Suppressor macrophage treated with lipopolysaccharide for 1 hour (primary cell): ENCODE measurements around the gene ATP13A3.

Experiments used
- DNase-seq, 3 donors: peaks; one replicate each; pipeline ENCODE4 v3.0.0-alpha.2; 2020 to 2022

The ATP13A3 gene

DNA sequence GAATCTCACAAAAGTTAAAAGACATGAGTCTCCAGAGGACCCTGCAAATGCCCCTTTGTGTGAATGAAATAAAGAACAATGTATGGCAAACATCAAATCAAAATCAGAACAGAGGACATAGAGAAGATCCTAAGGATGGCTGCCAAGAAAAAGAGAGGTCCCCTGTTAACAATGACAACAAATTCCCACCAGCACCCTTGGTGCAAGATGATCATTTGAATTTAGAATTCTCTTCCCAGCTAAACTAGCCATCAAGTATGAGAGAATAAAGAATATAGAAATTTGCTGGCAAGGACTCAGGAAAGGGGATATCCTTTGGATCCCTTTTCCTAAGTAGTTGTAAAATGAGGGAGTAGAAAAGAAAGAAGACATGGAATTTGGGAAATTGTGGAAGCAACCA is 96.0 kb downstream of the ATP13A3 start:
- no peak for DNase-seq

DNA sequence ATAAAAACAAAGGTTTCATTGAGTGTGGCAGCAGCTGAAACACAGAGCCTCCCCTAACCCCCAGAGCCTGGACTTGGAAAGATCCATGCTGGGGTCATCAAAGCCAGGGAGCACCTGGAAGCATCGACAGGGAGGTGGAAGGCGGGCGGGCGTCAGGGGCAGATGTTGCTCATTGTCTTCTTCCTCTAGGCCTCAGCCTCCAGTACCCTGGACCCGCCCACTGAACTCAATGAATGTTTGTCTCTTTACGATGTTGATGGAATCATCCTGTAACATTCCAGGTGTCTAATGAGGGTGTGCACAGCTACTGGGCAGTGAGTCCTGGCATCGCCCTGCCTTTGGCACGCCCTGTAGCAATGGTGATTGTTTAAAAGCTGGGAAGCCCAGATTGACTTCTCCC is 97.5 kb downstream of the ATP13A3 start:
- DNase-seq: no peak

DNA sequence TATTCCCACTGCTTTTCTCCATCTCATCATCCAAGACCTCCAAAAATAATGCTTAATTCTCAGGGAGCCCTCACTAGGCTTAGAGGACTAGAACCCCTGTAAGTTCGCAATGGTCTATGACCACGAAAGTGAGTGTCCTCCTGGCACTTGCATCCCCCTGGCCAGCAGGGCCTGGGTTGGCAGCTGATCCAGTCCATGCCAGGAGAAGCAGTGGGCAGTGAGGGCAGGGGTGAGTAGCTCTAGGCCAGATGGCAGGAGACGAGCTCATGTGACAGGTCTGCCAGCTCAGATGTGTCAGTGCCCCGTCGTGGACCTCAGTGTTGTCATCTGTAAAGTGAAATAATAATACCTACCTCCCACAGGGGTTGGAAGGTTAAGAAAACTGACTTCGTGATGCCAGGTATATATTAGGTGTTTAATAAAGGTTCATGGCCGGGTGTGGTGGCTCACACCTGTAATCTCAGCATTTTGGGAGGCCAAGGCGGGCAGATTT is 98.8 kb downstream of the ATP13A3 start:
- no peak for DNase-seq

DNA sequence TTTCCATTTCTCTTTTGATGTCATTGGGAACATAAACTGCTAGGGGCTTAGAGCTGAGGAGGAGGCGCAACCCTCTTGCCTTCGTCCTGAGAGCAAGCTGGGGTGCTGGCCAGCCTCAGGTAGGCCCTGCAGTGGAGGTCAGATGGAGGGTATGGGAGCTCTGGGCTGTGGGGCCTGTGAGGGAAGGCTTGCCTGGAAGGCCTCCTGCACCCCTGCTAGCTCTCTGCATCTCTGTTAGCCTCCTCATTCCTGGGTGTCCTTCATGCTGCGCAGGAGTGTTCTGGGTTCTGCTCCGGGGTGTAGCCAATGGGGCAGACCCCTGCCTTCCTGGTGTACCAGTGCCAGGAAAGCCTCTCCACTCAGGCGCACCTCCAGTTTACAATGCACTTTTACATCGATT is 99.5 kb downstream of the ATP13A3 start:
- no peak for DNase-seq

DNA sequence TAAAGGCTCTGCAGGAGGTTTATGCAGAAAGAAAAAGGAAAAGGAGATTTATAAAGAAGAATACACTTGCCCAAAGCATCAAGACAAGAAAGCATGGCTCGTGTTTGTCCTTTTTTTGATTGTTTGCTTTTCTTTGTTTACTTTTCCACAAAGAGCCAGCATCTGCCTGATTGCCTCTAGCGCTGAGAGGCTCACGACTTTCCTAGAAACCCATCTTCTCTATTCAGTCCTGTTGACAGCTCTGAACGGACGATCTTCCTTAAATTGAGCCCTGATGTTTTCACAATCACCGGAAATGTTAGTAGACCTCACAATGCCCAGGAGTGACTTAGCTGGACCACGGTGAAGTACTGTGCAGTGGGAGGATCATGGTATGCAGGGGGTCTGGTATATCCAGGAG is 100.2 kb downstream of the ATP13A3 start:
- no peak for DNase-seq

DNA sequence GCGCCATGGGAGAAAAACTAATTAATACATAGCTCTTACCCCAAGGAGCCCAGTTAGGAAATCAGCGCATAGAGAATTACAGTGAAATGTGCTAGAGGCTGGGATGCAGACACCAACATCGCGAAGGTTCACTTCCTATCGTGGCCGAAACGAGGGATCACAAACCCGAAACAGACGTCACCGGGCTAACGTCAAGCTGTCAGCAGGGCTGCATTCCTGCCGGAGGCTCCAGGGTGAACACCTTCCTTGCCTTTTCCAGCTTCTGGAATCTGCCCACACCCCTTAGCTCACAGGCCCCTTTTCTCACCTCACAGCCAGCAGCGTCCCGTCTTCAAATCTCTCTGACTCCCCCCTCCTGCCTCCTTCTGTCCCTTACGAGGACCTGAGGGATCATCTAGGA is 100.7 kb downstream of the ATP13A3 start:
- DNase-seq: no peak

DNA sequence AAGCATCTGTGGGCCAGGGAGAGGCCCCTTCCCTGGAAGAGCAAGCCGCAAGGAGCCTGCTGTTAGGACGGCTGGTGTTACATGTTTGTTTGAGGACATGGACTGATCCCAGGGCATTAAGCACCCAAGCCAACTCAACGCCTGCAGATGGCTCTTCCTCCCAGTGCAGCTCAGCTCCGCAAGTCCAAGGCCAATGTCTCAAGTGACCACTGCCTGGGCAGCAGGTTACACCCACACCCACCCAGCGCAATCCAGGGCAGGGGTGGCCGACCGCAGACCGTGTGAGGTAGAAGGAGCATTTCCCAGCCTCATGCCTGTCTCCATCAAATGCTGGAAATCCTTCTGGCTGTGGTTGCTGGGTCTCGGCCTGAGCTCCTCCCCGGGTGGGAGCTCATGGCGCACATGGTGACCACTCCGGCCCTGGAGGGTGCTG is 102.2 kb downstream of the ATP13A3 start:
- DNase-seq: no peak

DNA sequence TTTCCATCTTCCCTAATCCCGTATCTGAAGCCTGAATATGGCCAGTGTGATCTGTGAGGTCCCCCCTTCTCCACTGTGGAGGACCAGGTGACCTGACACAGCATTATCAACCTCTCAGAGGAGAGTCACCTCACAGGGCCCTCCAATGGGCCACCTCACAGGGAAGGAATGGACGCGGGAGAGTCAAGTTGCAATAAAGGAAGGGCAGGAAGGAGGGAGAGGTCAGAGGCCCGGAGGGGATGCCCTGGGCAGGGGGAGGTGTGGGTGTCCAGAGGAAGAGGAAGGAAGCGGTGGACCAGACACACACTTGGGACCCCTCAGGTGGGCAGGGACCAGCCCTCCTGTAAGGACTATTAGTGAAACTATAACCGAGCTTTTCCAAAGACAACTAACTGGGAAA is 102.6 kb downstream of the ATP13A3 start:
- no peak for DNase-seq

DNA sequence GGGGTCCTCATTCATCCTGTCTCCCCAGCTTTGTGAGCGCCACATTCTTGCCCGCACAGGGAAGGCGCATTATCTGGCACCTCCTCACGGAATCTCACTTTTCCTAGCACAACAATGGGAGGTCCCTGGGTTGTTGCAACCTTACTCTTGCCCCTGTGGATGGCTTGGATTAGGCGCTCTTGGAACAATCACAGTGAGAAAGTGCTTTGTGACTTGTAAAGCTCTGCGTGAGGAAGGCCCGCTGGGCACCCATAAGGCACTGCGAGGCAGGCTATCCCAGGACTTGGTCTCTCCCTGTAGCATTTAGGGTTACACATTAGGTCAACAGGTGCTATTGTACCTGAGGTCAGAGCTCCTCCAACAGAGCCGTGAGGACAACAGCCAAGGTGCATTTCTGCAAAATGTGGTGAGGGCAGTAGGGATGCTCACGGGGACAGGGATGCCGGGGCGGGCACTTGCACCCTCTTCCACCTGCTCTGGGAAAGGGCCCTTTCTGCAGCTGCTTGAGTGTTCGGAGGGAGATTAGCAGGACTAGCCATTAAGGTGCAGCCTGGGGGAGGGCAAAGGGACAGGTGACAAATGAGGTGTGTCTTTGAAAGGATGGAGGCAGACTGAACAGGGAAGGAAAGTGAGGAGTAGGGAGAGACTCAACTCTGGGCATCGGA is 103.4 kb downstream of the ATP13A3 start:
- DNase-seq: no peak

DNA sequence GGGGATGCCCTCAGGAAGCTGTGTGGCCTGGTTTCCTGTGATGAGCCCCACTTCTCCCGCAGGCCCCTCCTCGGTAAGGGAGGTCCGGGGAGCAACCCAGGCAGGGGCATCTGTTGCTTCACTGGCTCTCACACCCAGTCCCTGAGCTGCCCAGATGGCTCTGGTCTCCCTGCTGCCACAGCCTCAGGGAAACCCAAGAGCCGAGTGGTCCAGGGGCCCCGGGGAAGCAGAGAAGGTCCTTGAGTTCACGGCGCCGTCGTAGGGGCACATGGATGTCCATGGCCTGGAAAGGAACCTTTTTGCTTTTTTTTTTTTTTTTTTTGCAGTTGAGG is 103.9 kb downstream of the ATP13A3 start:
- DNase-seq: no peak

DNA sequence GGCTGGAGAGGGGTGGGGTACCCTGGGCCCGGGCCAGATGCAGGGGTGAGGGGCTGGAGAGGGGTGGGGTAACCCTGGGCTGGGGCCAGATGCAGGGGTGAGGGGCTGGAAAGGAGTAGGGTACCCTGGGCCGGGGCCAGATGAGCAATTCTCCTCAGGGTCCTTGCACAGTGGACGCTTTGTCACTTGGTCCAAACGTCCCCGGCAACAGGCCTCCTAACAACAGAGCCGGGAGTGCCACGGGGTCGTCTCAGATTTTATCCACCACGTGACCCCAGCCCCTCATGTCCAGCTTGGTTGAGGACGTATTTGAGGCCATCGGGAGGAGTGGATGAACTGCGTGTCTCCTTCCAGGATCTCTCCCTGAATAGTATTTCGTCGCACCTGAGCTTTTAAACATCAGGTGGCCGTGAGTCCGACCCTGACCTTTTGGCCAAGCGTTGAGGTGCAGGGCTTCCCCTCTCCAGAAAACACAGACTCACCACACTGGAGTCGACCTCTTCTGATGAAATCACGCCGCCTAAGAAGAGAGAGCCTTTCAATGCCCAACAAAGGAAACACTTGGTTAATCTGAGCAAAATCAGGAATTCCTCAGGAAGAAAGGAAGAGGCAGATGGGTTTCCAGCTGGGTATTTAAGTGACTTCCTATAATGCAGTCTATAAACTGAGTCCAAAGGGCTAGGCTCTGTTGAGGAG is 104.5 kb downstream of the ATP13A3 start:
- no peak for DNase-seq

DNA sequence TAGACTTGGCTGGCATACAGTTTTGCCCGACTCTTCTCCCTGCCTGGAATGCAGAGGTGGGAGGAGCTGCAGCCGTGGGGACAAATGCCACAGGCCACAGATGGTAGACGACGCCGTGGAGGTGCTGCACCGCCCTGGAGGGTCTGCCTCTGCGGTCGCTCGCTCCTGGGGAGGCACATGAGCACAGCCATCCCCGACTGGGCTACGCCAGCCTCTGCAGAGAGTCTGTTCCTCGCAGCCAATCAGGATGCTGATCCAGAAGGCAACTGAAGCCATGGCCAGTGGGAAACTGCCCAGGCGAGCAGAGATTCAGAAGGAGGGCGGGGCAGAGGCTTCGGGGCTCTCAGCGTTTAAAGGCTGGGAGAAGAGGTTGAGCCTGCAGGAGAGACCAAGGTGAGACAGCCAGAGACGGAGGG is 105.3 kb downstream of the ATP13A3 start:
- DNase-seq: no peak

DNA sequence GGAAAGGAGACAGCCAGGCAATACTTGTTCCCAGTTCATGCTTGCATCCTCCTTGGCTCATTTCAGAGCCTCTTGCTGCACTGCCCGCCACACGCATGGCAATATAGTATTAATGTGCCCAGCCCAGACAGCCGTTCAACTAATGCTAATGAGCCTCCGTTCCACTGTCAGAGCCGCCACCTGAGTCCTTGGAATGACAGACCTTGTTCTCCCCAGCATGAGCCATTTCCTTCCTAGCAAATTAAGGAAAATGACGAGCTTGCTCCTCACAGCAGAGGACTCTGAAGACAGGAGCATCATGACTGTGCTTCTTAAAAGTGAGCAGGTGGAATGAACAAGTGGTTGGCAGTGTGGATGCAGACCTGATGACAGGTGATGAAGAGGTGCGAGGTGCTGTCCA is 106.5 kb downstream of the ATP13A3 start:
- no peak for DNase-seq

DNA sequence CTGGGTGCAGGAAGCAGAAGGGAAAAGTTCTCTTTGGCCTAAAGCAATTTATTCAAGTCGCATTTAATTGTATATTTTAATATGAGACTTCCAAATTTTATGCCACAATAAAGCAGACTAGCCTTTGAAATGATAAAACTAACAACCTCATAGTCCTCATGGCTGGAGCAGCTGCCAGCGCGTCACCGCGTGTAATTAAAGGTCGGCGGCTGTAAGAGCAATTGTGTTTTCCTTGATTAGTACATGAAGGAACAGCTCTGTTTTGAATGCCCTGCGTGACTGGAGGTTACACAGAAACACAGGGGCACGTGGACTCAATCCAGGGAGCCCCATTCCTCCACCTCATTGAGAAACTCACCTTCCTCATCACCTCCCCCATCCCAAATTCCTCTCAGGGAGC is 107.2 kb downstream of the ATP13A3 start:
- DNase-seq: no peak

DNA sequence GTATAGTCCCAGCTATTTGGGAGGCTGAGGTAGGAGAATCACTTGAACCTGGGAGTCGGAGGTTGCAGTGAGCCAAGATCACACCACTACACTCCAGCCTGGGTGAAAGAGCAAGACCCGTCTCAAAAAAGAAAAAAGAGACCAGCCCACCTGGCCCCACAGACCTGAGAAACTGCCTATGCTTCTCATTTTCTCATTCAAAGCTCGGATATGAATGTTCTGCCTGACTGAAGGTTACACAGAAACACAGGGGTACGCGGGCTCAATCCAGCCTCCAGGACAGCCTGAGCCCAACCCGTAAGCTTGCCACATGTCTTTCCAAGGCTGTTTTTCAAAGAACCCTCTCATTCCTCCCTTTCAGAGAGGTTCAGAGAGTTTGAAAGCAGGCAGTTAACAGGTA is 107.6 kb downstream of the ATP13A3 start:
- no peak for DNase-seq

DNA sequence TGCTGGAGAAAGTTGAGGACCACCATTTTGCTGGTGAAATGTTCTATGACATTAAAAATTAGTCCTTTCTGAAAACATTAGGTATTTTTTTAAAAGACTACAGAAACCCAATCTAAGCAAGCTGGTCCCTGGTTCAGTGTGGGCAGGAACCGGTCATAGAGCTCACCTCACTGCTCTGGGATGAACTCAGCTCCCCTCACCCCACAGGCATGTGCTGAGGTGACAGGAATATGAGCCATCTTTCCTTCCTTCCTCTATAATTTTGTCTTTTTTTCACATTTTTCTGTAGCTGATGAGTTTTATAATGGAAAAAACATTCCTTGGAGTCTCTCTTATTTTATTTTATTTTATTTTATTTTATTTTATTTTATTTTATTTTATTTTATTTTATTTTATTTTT is 109.1 kb downstream of the ATP13A3 start:
- no peak for DNase-seq

DNA sequence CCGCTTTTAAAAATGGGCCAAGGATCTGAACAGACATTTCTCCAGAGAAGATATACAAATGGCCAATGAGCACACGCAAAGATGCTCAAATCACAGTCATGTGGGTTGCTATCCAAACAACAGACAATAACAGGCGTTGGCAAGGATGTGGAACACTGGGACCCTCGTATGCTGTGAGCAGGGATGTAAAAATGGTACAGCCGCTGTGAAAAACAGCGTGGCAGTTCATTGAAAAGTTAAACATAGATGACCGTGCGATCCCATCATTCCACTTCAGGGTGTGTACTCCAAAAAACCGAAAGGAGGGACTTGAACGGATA is 110.6 kb downstream of the ATP13A3 start:
- no peak for DNase-seq

DNA sequence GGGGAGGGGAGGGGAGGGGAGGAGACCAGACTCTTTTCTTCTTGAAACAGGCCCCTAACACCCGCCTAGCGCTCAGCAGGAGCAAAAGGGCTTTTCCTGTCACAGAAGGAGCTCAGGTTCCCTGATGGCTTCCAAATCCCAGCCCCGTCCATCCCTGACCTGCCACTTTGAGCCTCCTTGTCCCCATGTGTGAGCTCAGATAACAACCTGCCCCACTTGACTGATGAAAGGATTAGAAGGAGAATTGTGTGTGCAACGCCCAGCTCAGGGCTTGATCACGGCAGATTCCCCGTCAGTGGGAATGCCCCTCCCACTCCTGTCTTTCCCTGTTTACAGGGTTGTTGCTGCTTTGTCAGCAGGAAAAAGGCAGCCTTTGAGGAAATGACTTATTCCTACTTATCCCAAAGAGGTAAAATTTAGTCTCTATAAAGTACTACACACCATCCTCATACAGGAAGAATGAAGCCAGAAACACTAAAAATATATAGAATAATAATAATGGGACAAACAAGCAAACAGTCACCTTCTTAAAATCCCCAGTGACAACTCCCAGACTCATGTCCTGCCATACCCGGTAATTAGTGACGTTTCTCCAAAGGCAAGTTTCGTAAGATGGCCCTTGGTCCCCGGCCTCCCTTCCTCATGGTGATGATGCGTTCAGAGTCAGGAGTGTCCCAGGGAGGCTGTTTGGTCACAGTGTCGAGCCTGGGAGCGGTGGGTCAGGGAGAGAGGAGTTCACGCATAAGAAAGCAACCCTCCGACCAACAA is 111.1 kb downstream of the ATP13A3 start:
- DNase-seq: peak; percentile 53 to 75 (median 57)

DNA sequence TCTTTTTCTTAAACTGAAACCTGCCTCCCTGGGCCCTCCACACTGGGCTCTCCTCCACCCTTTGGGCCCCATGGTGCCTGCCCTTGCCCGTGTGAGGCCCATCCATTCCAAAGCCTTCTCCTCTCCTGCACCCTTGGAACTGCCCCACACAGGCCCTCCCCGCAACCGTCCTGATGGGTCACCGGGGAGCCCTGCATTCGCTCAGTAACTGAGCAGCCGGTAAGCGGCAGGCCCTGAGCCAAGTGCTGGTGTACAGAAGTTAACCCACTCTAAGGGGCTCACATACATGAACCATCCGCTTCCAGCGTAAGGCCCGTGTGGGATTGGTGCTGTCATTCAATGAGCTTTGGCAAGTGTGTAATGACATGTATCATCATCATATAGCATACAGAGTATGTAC is 111.9 kb downstream of the ATP13A3 start:
- DNase-seq: no peak

DNA sequence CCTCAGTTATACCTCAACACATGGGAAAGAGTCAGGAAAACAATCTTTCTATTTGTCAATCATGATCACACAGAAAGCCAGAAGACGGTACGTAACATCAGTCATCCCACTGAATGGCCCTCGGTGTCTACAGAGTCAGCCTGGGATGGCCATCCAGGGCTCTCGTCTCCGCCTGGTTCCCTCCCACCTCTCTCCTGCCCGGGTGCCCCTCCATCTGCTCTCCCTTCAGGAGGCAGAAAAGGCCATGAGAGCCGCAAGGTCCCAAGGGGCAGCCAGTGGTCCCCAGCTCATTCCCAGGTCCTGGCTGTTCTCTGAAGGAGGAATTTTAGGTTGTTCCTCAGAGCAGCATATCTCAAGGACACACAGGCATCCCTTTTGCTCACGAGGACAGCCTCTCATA is 112.9 kb downstream of the ATP13A3 start:
- DNase-seq: no peak

DNA sequence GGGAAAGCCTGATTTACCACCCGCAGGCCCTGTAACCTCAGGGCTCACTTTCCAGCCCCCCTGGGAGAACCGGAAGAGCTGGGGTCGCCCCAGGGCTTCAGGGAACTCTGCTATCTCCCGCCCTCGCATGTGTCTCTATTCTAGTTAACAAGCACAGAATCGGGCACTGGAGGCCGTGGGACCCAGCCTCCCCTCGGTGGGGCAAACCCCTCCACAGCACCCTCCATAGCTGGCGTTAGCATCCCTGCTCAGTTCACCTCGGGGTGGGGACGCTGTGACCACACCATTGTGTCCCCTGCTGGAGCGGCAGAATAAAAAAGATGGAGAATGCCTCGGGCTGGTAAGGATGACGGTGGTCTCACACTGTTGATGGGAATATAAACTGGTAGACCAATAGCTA is 113.8 kb downstream of the ATP13A3 start:
- DNase-seq: no peak

DNA sequence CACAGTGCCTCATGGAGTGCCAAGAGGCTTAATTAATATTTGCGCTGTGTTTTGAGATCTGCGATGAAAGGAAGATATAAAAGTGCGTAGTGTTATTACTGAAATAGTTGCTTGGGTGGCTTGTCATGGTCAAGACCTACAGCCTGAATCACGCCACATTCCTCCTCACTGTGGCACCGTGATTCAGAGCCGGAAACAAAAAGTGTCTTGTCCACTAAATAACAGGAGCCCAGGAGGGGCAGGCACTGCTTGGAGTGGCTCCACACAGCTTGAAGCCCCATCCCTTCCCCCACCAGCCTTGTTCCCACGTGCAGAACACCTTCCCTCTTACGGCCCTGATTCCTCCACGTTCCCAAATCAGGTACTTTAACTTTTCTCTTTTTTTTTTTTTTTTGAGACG is 116.0 kb downstream of the ATP13A3 start:
- DNase-seq: no peak

DNA sequence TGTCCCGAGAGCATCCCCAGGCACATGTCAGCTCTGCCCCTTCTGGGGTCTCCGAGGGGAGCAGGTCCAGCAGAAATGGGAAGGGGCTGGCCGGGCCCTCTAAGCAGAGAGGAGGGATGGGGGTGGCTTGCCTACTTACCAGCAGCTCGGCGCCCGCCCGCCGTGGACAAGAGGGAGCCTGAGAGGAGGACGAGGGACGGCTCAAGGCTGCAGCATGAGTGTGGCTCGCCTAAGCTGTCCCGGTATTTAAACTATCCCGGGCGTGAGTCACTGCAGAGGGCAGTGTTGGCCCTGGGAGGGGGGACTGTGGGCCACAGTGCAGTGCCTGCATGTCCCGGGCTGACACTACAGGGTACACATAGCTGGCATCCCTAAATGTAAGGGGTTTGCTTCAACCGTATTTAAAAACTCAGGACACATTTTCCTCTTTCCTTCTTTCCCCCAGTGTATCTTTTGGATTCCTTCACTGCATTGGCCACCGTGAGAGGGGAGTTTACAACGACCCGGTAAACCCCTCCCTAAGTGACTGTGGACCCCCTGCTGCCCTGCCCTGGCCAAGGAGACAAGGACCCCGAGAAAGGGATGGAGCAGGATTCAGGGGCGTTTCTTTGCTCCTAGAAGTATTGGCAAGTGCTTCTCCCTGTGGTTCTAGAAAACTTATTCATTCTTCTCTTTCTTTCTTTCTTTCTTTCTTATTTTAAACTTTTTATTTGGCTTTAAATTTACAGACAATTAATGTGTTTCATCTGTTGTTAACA is 117.1 kb downstream of the ATP13A3 start, which contains the start of gene LRRC15:
TSS of gene LRRC15 (minus strand) at position 222 of the 758 bp plus-strand sequence. CDS start 8,700 bp downstream, outside the sequence.
- peak in 2 of 3 donors; percentile 11 to 24 for DNase-seq
